Sigmoid colon (tissue), 3 donors: ENCODE results near the gene RFC5.

Experiments
- POLR2A ChIP-seq, 2 donors: fragments of 450-650 bp; IDR thresholded peaks; one replicate each; pipeline ENCODE4 v1.6.1; 2016; ENCODE audit warnings: antibody characterized with exemption in 2 of 2, mild to moderate bottlenecking in 2 of 2, moderate library complexity in 2 of 2
- TF ChIP-seq, protein P1 (sequence below), 4 experiments: fragments of 450-650 bp in 3 of 4; fragments of 200-600 bp in 1 of 4; IDR thresholded peaks; one replicate each; pipeline ENCODE4 v1.5.1; 2016 to 2019; ENCODE audit warnings: antibody characterized with exemption in 4 of 4, mild to moderate bottlenecking in 3 of 4, moderate library complexity in 2 of 4

DNA sequence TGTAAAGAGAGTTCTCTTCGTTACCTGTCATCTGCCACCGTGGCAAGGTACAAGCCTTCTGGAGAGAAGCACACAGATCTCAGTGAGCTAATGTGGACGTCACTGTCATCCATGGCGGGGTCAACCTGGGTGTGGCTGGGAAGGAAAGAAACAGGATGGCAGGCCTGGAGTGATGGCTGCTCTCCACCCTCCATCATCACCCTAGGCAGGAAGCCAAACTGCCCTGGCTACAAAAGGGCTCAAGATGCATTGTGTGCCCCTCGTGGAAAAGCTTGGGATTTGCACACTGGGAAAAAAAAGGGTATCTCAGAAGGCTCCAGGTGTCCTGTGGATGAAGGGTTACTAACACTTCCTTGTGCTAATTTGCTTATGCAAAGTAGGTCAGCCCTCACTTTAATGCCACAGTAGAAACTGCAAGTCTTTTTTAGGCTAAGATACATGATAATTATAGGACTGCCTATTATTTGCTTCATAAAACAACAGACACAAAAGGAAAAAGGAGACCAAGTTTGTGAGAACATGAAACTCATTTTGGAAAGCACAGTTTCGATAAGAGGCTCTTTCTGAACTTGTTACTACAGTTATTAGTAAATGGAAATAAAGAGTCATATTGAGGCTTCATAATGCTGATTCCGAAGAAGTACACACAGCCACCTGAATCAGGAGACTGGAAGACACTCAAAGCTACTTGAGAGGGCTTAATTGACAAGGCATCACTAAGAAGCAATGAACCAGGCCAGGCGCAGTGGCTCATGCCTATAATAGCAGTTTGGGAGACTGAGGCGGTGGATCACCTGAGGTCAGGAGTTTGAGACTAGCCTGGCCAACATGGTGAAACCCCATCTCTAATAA lies 18.9 kb downstream of the RFC5 start:
- no peak for TF ChIP-seq POLR2A (IDR thresholded peaks at IDR 0.05)
- TF ChIP-seq, protein P1, sequence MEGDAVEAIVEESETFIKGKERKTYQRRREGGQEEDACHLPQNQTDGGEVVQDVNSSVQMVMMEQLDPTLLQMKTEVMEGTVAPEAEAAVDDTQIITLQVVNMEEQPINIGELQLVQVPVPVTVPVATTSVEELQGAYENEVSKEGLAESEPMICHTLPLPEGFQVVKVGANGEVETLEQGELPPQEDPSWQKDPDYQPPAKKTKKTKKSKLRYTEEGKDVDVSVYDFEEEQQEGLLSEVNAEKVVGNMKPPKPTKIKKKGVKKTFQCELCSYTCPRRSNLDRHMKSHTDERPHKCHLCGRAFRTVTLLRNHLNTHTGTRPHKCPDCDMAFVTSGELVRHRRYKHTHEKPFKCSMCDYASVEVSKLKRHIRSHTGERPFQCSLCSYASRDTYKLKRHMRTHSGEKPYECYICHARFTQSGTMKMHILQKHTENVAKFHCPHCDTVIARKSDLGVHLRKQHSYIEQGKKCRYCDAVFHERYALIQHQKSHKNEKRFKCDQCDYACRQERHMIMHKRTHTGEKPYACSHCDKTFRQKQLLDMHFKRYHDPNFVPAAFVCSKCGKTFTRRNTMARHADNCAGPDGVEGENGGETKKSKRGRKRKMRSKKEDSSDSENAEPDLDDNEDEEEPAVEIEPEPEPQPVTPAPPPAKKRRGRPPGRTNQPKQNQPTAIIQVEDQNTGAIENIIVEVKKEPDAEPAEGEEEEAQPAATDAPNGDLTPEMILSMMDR (IDR thresholded peaks at IDR 0.05), result no peak
